BLaER1 treated with 17β-estradiol and CSF1 and Interleukin-3, amounts not matched to agents 10 nM and 100 nM (cell line): ENCODE results near the gene NOM1.

ENCODE experiments used
- H3K27ac ChIP-seq, 11 experiments: shearing (Covaris generic); formaldehyde crosslinking; 2 replicates each; pipeline ENCODE4 v1.8.1; 2022
- H3K27me3 ChIP-seq, 11 experiments: shearing (Covaris generic); formaldehyde crosslinking; 2 replicates each; pipeline ENCODE4 v1.8.1; 2022
- H3K36me3 ChIP-seq, 11 experiments: shearing (Covaris generic); formaldehyde crosslinking; 2 replicates each; pipeline ENCODE4 v1.8.1; 2022
- H3K4me1 ChIP-seq, 10 experiments: shearing (Covaris generic); formaldehyde crosslinking; 2 replicates each; pipeline ENCODE4 v1.8.1; 2022
- H3K4me2 ChIP-seq, 11 experiments: shearing (Covaris generic); formaldehyde crosslinking; 2 replicates each; pipeline ENCODE4 v1.8.1; 2022
- H3K4me3 ChIP-seq, 10 experiments: shearing (Covaris generic); formaldehyde crosslinking; 2 replicates each; pipeline ENCODE4 v1.8.1; 2022
- H3K9ac ChIP-seq, 11 experiments: shearing (Covaris generic); formaldehyde crosslinking; 2 replicates each; pipeline ENCODE4 v1.8.1; 2022
- H3K9me3 ChIP-seq, 11 experiments: shearing (Covaris generic); formaldehyde crosslinking; replicated peaks in 1 of 11; 2 replicates each; pipeline ENCODE4 v1.8.1; 2022
- H4K20me1 ChIP-seq, 11 experiments: shearing (Covaris generic); formaldehyde crosslinking; 2 replicates each; pipeline ENCODE4 v1.8.1; 2022
- Cebpa-rat ChIP-seq, 11 experiments: shearing (Covaris generic); IDR thresholded peaks; 2 replicates each; pipeline ENCODE4 v1.8.1; 2022

The NOM1 gene

DNA sequence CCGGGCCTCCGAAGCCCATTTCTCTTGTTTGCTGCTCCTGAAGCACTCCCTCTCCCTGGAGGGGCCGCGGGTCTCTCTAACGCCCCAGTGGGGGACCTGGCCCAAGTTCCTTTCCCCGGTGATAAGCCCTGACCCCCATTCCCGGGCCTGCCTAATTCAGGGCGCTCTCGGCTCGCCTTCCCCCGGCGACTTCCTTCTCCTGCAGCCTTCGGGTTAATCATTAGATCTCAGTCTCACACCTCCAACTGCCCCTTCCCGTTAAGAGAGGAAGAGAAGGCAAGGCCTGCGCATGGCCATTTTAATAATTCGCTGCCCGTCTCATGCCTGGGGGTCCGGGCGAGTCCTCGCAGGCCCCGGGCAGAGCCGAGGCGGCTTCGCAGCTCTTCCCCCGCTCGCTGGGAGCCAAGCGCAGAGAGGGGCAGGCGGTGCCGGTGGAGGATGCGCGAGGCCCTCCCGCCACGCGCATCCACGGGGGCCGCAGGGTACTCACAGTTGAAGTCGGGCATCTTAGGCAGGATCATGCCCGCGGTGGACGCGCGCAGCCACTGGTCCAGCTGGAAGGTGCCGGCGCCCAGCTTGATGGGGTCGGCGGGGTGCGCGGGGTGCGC lies 59.8 kb downstream of the NOM1 start:
- Histone ChIP-seq H4K20me1 (peaks cover 0 to 96% (median 83%) of the 10 kb centered on the region in 11 experiments; a peak in 18 of 22 replicates), H3K27ac (no peak overlapping the region), H3K9ac (no peak overlapping the region), H3K4me1 (peaks cover 15 to 19% (median 17%) of the 10 kb centered on the region in 10 experiments), H3K27me3 (peaks cover 100% of the 10 kb centered on the region in 11 experiments), H3K4me2 (peak overlapping the region in 5 of 11 experiments; percentile 79 to 86 (median 81); a peak in 3 of 22 replicates), H3K9me3 (peaks cover 3 to 45% (median 17%) of the 10 kb centered on the region in 11 experiments; a peak in 19 of 22 replicates), H3K4me3 (peak overlapping the region in 4 of 10 experiments; percentile 54 to 69 (median 58); a peak in 3 of 20 replicates), H3K36me3 (no peaks in the 10 kb centered on the region)
- TF ChIP-seq Cebpa-rat (IDR thresholded peaks at IDR 0.05) = no peak

DNA sequence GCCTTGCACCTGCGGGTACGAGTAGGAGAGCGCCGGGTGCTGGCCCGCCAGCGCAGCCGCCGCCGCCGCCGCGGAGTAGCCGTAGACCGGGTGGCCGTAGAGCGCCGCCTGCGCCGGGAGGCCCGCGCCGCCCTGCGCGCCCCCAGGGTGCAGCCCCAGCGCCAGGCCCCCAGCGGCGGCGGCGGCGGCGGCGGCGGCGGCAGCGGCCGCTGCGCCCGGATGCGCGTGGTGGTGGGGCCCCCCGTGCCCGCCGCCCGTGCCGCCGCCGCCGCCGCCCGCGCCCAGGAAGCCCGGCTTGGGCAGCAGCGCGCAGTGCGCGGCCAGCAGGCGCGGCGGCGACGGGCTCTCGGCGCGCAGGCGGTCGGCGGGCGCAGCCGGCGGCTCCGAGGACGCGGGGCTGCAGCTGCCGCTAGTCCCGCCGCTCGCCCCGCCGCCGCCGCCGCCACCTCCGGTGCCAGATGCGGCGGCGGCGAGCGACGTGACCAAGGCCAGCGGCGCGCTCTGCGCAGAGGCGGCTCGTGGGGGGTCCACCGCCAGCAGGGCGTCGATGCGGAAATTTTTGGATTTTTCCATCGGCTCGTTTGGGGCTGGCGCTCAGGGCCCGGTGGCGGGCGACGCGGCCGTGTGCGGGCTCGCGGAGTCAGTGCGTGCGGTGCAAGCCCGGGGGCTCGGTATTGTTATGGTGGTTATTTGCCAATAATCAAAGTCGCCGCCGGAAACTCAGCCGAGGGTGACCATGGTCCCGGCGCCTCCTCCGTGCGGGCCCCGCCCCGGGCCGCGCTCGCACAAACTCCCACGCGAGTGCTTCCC lies 60.5 kb downstream of the NOM1 start:
- H3K4me2 ChIP-seq = peak overlapping the region; percentile 66 to 88 (median 81)

DNA sequence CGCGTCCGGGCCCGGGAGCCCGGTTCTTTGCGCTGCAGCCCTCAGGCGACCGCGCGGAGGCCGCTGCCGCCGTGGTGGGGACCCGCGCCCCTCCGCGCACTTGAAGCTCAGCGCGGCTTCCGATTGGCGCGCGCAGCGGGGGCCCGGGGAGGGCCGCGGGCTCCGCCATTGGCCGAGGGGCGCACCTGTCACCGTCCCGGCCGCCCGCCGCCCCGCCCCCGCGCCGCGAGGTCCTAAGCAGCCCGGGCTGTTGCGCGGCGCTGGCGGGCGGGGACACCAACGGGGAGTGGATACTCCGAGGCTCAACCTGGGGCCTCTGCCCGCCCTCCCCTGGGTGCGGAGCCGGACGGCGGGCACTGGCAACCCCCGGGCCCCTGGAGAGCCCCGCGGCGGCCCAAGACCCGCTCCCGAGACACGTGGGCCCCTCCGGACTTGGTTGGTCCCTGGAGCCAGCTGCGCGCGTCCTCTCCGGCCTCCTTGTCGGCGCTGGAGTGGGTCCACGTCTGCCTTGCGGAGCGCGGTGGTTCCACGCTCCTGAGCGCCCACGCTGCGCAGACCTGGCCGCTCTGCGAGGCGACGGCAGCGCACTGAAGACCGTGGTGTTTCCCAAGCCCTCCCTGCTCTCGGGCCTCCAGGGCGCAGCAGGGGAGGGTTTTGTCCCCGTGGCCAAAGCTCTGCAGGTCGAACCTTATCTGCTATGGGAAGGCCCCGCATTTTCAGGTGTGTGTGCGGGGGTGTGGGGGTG lies 61.2 kb downstream of the NOM1 start, which contains the start of gene MNX1:
MNX1 (minus strand) TSS at position 76 of the 745 bp plus-strand sequence. CDS start 313 bp downstream, outside the sequence.
- peak within 1 kb of the TSS; percentile 66 to 88 (median 81) for H3K4me2 ChIP-seq
- H3K4me3 ChIP-seq = peak within 1 kb of the TSS; percentile 49 to 69 (median 56)
- peaks cover 0 to 30% (median 13%) of the 10 kb centered on the region in 11 experiments; a peak in 14 of 22 replicates for H3K9me3 ChIP-seq
- H3K27me3 ChIP-seq = peaks cover 100% of the 10 kb centered on the region in 11 experiments
- no peak within 1 kb of the TSS for H3K27ac ChIP-seq
- TF ChIP-seq Cebpa-rat (IDR thresholded peaks at IDR 0.05) = no peak
- H4K20me1 ChIP-seq = peaks cover 0 to 95% (median 81%) of the 10 kb centered on the region in 11 experiments; a peak in 18 of 22 replicates
- no peaks in the 10 kb centered on the region for H3K36me3 ChIP-seq
- H3K9ac ChIP-seq = no peak within 1 kb of the TSS
- peaks cover 15 to 21% (median 17%) of the 10 kb centered on the region in 10 experiments for H3K4me1 ChIP-seq

More for the DNA sequence above, 60.5 kb downstream of the NOM1 start:
- Histone ChIP-seq H3K9ac (no peak overlapping the region), H3K4me3 (peak overlapping the region; percentile 49 to 69 (median 56)), H3K9me3 (peaks cover 0 to 38% (median 13%) of the 10 kb centered on the region in 11 experiments; a peak in 14 of 22 replicates), H3K4me1 (peaks cover 15 to 19% (median 17%) of the 10 kb centered on the region in 10 experiments), H3K27ac (no peak overlapping the region), H4K20me1 (peaks cover 0 to 95% (median 83%) of the 10 kb centered on the region in 11 experiments; a peak in 18 of 22 replicates), H3K36me3 (no peaks in the 10 kb centered on the region), H3K27me3 (peaks cover 100% of the 10 kb centered on the region in 11 experiments)
- no peak for TF ChIP-seq Cebpa-rat (IDR thresholded peaks at IDR 0.05)

DNA sequence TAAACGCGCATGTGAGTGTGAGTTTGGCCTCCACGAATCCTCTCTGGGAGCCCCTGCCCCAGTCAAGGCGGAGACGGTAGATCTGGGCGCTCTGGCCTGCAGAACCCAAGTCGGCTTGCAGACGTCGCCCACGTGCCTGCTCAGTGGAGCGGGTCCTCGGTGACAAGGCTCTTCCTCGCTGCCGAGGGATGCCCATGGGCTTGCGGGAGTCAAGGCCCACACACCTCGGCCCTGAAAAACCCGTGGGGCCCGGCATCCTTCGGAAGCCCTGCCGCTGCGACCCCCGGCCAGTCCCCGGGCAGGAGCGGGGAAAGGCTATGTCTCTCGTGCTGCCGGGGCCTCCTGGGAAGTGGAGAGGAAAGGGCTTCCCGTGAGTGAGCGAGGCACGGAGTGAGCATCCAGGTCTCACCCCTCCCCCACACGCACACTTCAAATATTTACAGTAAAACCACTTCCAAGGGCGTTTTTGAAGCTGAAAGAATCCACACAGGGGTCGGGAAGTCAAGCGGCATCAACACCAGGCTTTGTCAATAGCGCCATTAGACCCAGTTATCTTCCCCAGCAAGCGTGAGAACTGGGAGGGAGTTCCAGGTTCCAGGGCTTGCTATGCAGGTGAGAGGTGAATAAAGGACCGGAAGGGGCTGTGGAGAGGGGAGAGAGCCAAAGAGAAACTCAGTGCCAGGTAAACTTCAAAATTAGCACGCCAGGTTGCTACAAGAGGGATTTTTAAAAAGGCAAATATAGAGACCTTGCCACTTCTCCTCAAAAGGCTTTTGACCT lies 62.0 kb downstream of the NOM1 start:
- peak overlapping the region in 9 of 10 experiments; percentile 49 to 69 (median 57); a peak in 17 of 20 replicates for H3K4me3 ChIP-seq
- peak overlapping the region; percentile 66 to 88 (median 81); a peak in 21 of 22 replicates for H3K4me2 ChIP-seq
- H3K36me3 ChIP-seq = no peaks in the 10 kb centered on the region
- peaks cover 0 to 25% (median 13%) of the 10 kb centered on the region in 11 experiments; a peak in 14 of 22 replicates for H3K9me3 ChIP-seq
- no peak for TF ChIP-seq Cebpa-rat (IDR thresholded peaks at IDR 0.05)
- H3K4me1 ChIP-seq = peaks cover 16 to 26% (median 20%) of the 10 kb centered on the region in 10 experiments
- peaks cover 0 to 95% (median 80%) of the 10 kb centered on the region in 11 experiments; a peak in 18 of 22 replicates for H4K20me1 ChIP-seq
- peaks cover 100% of the 10 kb centered on the region in 11 experiments for H3K27me3 ChIP-seq
- no peak overlapping the region for H3K9ac ChIP-seq
- H3K27ac ChIP-seq = no peak overlapping the region

DNA sequence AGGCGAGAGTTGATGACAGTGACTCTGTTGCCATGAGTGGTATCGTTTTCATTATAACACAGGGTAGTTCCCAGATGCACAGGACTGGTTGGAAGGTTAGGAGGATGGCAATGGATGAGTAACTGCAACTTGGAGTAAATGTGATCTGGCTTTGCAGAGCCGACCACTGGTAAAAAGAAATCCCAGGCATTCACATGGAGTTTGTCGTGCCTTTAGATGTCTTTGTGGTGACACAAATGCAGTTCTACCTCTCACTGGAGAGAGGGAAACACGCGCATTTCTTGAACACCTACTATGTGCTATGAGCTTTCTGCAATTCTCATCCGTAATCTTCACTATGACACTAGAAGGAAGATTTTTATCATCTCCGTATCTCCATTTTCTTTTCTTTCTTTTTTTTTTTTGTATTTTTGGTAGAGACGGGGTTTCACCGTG lies 62.6 kb downstream of the NOM1 start:
- peaks cover 0 to 25% (median 13%) of the 10 kb centered on the region in 11 experiments; a peak in 14 of 22 replicates for H3K9me3 ChIP-seq
- no peaks in the 10 kb centered on the region for H3K36me3 ChIP-seq
- peaks cover 0 to 95% (median 80%) of the 10 kb centered on the region in 11 experiments; a peak in 18 of 22 replicates for H4K20me1 ChIP-seq
- H3K27me3 ChIP-seq = peaks cover 100% of the 10 kb centered on the region in 11 experiments
- H3K27ac ChIP-seq = no peak overlapping the region
- no peak overlapping the region for H3K4me2 ChIP-seq
- no peak overlapping the region for H3K9ac ChIP-seq
- no peak overlapping the region for H3K4me3 ChIP-seq
- no peak for TF ChIP-seq Cebpa-rat (IDR thresholded peaks at IDR 0.05)
- H3K4me1 ChIP-seq = peaks cover 16 to 27% (median 22%) of the 10 kb centered on the region in 10 experiments

DNA sequence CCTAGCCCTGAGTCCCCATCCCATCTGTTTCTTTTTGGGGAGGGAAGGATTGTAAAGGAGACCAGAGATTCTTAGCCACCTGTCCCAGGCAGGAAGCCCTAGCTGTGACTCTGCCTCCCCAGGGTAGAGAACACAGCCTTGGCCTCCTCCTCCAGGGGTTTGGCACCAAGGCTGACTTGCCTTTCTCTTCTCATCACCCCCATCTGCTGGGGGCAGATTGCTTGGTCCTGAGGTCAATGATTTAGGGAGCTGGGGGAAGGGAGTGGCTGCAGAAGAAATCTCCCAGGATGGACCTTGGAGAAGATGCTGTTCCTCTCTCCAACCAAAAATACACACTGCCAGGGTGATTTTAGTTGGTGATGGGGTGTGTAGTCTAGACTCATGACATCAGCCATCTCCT lies 63.6 kb downstream of the NOM1 start:
- Histone ChIP-seq H3K36me3 (no peaks in the 10 kb centered on the region), H3K4me1 (peaks cover 16 to 27% (median 22%) of the 10 kb centered on the region in 10 experiments), H3K27ac (no peak overlapping the region), H3K4me2 (no peak overlapping the region), H4K20me1 (peaks cover 0 to 95% (median 79%) of the 10 kb centered on the region in 11 experiments; a peak in 18 of 22 replicates), H3K4me3 (no peak overlapping the region), H3K9ac (no peak overlapping the region), H3K27me3 (peaks cover 100% of the 10 kb centered on the region in 11 experiments), H3K9me3 (peaks cover 3 to 29% (median 15%) of the 10 kb centered on the region in 11 experiments; a peak in 16 of 22 replicates)
- TF ChIP-seq Cebpa-rat (IDR thresholded peaks at IDR 0.05) = no peak

DNA sequence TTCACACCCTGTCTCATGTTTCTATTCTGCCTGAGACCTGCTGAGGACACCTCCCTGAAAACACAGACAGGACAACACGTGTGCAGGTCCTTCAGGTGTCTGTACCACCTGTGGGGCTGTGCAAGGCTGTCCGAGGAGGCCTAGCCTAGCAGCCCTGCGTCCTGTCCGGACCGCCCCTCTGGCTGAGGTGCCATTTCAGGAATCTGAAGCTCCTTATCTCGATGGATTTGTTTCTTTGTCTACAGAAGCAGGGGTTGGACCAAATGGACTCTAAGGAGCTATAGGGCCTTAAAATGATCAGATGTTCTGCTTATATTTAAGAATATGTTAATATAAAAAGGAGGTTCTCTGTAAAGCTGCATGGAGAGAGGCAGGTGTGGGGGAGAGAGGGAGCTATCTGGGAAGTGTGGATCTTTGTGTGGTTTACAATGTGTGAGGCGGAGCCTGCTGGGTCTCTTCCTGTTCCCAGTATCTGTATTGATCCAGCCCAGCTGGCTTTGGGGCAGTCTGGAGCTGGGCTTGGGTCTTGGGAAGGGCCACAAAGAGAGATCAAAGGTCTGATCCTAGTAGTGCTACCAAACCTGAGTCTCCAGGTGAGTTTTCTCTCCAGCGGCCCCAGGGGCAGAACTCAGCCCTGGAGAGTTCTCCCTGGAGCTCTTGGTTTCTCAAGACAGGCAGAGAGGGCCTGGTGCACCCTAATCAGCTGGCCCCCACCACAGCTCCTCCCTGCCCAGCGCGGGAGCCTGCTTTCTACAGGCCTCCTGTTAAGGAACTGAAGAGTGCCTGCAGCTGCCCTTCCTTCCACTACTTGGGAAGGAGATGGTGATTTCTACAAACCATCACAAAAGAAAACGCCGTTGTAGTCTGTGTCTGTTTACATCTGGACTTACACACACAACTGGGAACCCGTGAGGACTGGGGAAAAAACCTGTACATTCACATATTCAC lies 64.4 kb downstream of the NOM1 start:
- Histone ChIP-seq H3K36me3 (no peaks in the 10 kb centered on the region), H4K20me1 (peaks cover 0 to 95% (median 78%) of the 10 kb centered on the region in 11 experiments; a peak in 18 of 22 replicates)

More for the DNA sequence above, 64.4 kb downstream of the NOM1 start:
- no peak overlapping the region for H3K27ac ChIP-seq
- H3K9me3 ChIP-seq = peaks cover 5 to 31% (median 19%) of the 10 kb centered on the region in 11 experiments; a peak in 16 of 22 replicates
- no peak overlapping the region for H3K4me2 ChIP-seq
- H3K9ac ChIP-seq = no peak overlapping the region
- peaks cover 100% of the 10 kb centered on the region in 11 experiments for H3K27me3 ChIP-seq
- no peak for TF ChIP-seq Cebpa-rat (IDR thresholded peaks at IDR 0.05)
- H3K4me1 ChIP-seq = peaks cover 16 to 27% (median 22%) of the 10 kb centered on the region in 10 experiments
- no peak overlapping the region for H3K4me3 ChIP-seq
